H1 (cell line): Measurements from ENCODE around the gene GRM4. TPM values are rescaled to one million over a fixed set of nuclear protein-coding genes. Genes with fewer than 3 reads are reported as not detected.

Experiments used
- JUND ChIP-seq: IDR thresholded peaks from 2 replicates; pipeline ENCODE4 v1.6.1; 2011; ENCODE audit warnings: mild to moderate bottlenecking, improper control_type of control experiment, low read length
- MAFK ChIP-seq: IDR thresholded peaks from 2 replicates; pipeline ENCODE4 v1.6.1; 2012; ENCODE audit warnings: low read depth, mild to moderate bottlenecking, improper control_type of control experiment, low read length
- RBBP5 ChIP-seq: IDR thresholded peaks from 2 replicates; pipeline ENCODE4 v1.7.1; 2012; ENCODE audit warnings: low read depth, mild to moderate bottlenecking, inconsistent platforms, low read length, moderate library complexity, borderline replicate concordance
- SAP30 ChIP-seq: fragments of 300-600 bp; sonication (generic); IDR thresholded peaks from 2 replicates; pipeline ENCODE4 v1.7.1; 2012; ENCODE audit warnings: low read length, moderate library complexity, mild to moderate bottlenecking, inconsistent platforms; ENCODE audit not compliant: insufficient read depth, insufficient replicate concordance
- TAF7 ChIP-seq: optimal IDR thresholded peaks from 2 replicates; pipeline ENCODE3; 2011; ENCODE audit warnings: low read depth, mild to moderate bottlenecking, inconsistent platforms, low read length, moderate library complexity, borderline replicate concordance
- TBP ChIP-seq: IDR thresholded peaks from 2 replicates; pipeline ENCODE4 v1.6.1; 2011; ENCODE audit warnings: low read depth, low read length, improper control_type of control experiment
- polyA plus RNA-seq, 7 experiments: library from polyadenylated mRNA; depleted of rRNA in 3 of 7; stranded (reverse) in 5 of 7; unstranded in 2 of 7; fragments of >200 nt in 5 of 7; fragments of 200-250 nt in 2 of 7; gene quantifications; 1 replicate in 5 of 7; 2 replicates in 1 of 7; 4 replicates in 1 of 7; pipeline versions ENCODE4 v1.2.1 to v1.2.3, GENCODE V29; 2011 to 2013; ENCODE audit warnings: missing spikeins in 2 of 7, mixed read lengths in 2 of 7
- total RNA-seq: library from RNA; stranded (reverse); fragmentation: NEBNext Ultra II Directional; extraction: Animal tissue kit (Norgen Biotek cat#: 25700); gene quantifications from 2 replicates; pipeline ENCODE4 v1.2.1, GENCODE V29; 2021
- TF ChIP-seq, protein P1 (sequence below), 3 experiments: IDR thresholded peaks; 1 replicate in 2 of 3; 2 replicates in 1 of 3; pipeline versions ENCODE4 v1.5.1 to v1.6.1; 2011; ENCODE audit warnings: low read length in 3 of 3, mild to moderate bottlenecking in 3 of 3, inconsistent platforms in 2 of 3, low read depth in 1 of 3, moderate library complexity in 1 of 3; ENCODE audit not compliant: insufficient read depth in 1 of 3; ENCODE audit errors: control extremely low read depth in 1 of 3
- TF ChIP-seq, protein P2 (sequence below): IDR thresholded peaks from 2 replicates; pipeline ENCODE4 v1.6.1; 2012; ENCODE audit warnings: inconsistent platforms

Gene GRM4
- total and polyA plus RNA-seq, 2 of the 8 experiments (the other 6 are each of a cell fraction or from before 2014, with no cell fraction given) = 19.6 to 21.5 TPM

DNA sequence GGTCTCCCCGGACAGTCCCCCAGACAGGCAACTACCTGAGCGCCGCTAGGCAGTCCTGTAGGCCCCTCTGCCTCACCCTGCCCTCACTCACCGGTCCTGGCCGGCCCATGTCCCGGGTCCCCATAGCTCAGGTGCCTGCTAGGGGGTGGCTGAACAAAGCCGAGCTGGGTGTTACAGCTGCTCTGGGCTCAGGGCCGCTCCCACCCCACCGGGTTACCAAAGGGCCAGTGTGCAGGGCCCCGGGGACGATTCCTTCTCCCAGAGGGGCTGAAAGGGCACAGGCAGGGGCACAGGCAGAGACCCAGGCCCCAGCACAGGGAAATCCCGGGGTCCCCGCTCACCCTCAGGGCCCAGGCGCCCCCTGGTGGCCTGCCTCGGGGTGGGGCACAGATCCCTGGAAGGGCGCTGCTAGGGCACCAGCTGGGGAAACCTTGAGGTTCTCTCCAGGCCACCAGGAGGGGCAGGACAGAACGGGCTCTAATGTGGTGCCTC lies 118.4 kb downstream of the GRM4 start (continued):
- TF ChIP-seq, protein P1, sequence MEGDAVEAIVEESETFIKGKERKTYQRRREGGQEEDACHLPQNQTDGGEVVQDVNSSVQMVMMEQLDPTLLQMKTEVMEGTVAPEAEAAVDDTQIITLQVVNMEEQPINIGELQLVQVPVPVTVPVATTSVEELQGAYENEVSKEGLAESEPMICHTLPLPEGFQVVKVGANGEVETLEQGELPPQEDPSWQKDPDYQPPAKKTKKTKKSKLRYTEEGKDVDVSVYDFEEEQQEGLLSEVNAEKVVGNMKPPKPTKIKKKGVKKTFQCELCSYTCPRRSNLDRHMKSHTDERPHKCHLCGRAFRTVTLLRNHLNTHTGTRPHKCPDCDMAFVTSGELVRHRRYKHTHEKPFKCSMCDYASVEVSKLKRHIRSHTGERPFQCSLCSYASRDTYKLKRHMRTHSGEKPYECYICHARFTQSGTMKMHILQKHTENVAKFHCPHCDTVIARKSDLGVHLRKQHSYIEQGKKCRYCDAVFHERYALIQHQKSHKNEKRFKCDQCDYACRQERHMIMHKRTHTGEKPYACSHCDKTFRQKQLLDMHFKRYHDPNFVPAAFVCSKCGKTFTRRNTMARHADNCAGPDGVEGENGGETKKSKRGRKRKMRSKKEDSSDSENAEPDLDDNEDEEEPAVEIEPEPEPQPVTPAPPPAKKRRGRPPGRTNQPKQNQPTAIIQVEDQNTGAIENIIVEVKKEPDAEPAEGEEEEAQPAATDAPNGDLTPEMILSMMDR (IDR thresholded peaks at IDR 0.05; ENCODE audit: control extremely low read depth in 1 of 3, insufficient read depth in 1 of 3, low read depth in 1 of 3, low read length in 3 of 3) = peak in 2 of 3 experiments; percentile 86 to 98; a peak in 3 of 4 replicates
- TF ChIP-seq JUND = no peak
- peak; percentile 21 for TF ChIP-seq TAF7
- TF ChIP-seq TBP = no peak
- no peak for TF ChIP-seq MAFK
- TF ChIP-seq, protein P2, sequence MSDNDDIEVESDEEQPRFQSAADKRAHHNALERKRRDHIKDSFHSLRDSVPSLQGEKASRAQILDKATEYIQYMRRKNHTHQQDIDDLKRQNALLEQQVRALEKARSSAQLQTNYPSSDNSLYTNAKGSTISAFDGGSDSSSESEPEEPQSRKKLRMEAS = no peak
- TF ChIP-seq RBBP5 = no peak
- TF ChIP-seq SAP30 = no peak
